Left kidney (tissue), 2 donors: ENCODE data around the gene SLC17A5. TPM values are rescaled to one million over a fixed set of nuclear protein-coding genes. Genes with fewer than 3 reads are reported as not detected.
A peak's percentile ranks its signal among the peaks of the same experiment; 100 is the strongest.

Experiments used
- DNase-seq: peaks from one replicate; pipeline ENCODE4 v3.0.0-alpha.2; 2013
- polyA plus RNA-seq: library from polyadenylated mRNA; unstranded; fragments of 120-200 nt; gene quantifications from one replicate; pipeline ENCODE4 v1.2.1, GENCODE V29; 2013; ENCODE audit not compliant: insufficient read length

The SLC17A5 gene
- polyA plus RNA-seq, 1 donor = 23.2 TPM

DNA sequence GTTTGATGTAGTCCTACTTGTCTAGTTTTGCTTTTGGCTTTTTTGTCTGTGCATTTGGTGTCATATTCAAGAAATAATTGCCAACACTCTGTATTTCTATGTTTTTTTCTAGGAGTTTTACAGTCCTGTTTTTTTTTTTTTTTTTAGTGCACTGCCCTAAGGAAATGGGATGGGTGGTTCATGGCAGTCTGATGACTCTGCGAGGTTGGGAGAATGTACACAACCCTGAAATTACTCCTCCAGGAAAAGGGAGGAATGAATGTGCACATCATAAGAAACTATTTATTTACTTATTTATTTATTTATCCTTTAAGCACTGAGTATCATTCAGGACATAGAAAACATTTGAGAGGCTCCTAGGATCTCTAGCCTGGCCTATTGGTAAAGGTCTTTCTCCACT lies 15.2 kb upstream of the SLC17A5 start:
- DNase-seq = no peak

DNA sequence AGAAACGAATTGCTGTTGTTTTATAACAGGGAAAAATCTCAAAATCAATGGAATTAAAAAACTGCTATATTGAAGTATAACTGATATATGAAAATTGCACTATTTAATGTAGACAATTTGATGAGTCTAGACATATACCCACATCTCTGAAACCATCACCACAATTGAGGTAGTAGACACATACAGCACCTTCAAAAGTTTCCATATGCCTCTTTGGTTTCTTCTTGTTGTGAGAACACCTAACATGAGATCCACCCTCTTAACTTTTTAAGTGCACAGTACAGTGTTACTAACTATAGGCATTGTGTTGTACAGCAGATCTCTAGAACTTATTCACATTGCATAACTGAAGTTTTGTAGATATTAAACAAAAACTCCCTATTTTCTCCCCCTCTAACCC lies 14.0 kb upstream of the SLC17A5 start:
- no peak for DNase-seq

GRCh38 chr6:73666393-73666792 lies 12.6 kb upstream of the SLC17A5 start:
- no peak for DNase-seq

- no peak for DNase-seq
These were observed 12.0 kb upstream of the SLC17A5 start for GRCh38 chr6:73665686-73666319.

DNA sequence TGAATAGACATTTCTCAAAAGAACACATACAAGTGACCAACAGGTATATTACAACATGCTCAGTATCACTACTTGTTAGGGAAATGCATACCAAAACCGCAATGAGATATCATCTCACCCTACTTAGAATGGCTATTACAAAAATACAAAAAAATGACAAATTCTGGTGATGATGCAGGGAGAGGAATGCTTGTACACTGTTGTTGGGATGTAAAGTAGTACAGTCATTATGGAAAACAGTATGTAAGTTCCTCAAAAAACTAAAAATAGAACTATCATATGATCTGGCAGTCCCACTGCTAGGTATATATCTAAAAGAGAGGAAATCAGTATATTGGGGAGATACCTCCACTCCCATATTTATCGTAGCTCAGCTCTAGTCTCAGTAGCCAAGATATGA lies 10.9 kb upstream of the SLC17A5 start:
- DNase-seq = no peak

GRCh38 chr6:73657201-73657600 lies 3.4 kb upstream of the SLC17A5 start:
- DNase-seq = no peak

GRCh38 chr6:73656531-73657145 lies 2.8 kb upstream of the SLC17A5 start:
- no peak for DNase-seq

DNA sequence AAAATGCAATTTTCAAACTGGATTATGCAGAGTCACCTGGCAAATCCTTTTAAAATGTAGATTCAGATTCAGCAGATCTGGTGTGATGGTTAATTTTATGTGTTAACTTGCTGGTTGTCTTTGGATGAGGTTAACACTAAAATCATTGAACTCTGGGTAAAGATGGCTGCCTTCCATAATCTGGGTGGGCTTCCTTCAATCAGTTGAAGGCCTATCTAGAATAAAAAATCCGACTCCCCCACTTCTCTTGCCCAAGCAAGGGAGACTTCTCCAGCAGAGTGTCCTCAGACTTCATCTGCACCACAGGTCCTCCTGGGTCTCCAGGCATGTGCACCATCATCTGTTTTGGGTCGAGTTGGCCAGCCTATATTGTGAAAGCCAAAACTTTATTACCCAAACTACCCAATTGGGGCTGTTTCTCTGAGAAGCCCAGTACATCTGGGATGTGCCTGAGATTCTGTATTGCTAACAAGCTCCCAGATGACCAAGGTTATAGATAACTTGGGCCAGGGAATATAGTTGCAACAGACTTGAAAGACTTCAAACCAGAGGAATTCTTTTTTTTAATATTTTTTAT lies 1.6 kb upstream of the SLC17A5 start:
- DNase-seq = no peak

DNA sequence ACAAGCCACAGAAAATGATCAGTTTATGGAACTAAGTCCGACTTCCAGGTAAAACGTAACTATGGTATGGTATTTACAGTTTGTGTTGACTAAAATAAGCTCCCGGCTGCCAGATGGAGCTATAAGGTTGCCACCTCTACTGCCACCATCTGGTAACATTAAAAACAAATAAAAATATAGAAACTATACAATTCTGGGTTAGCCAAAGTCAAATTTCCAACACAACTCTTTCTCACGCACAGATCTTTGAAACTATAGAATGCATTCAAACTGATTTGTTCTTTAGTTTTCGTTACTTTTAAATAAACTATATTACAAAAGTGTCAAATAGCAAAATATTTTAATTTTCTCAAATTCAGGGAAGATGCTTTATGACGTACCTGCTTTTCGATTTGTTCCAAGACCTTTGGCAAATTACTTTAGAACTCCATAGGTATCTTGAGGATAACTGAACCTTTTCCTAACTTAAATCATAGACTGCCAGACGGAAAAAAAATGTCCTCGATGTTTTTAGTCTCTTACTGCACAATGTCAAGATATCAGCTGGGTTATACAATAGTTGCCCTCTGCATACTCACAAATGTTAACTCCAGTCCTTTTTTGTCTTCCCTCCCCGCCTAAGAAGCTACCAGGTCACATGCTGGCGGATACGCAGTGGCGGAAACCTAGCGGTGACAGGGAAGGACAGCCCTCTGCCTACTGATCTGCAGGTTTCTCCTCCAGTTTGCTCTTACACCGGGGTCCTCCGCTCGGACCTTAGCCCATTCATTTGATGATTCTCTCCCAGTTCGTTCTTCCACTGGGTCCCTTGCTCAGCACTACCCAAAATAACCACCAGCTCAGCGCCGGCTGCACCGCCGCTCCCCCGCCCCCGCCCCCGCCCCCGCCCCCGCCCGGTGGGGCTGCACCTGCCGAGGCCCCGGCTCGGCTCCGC lies 888 bp downstream of the SLC17A5 start:
- peak; percentile 46 for DNase-seq

GRCh38 chr6:73649783-73650182 lies 4.0 kb downstream of the SLC17A5 start:
- DNase-seq = no peak

GRCh38 chr6:73648166-73648565 lies 5.6 kb downstream of the SLC17A5 start:
- DNase-seq = no peak

- DNase-seq = no peak
These were observed 8.7 kb downstream of the SLC17A5 start for GRCh38 chr6:73644941-73645591.

- DNase-seq = no peak
These were observed 9.8 kb downstream of the SLC17A5 start for GRCh38 chr6:73644030-73644429.

DNA sequence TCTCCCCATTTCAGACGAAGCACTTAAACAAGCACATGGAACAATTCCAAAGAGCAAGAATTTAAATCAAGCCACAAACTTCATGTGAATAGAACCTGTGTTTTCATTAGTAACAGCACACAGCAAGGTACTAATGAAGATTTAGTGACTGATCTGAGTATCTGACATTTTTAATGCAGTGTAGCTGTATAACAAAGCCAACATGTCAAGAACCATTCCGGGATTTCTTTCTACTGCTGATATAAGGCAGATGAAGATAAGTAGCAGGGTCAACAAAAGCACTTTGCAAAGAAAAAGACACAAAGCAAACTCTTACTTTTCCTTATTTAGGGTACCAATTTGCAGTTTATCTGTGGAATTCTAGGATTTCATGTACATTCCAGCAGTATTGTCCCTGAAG lies 11.3 kb downstream of the SLC17A5 start:
- DNase-seq = peak; percentile 36

DNA sequence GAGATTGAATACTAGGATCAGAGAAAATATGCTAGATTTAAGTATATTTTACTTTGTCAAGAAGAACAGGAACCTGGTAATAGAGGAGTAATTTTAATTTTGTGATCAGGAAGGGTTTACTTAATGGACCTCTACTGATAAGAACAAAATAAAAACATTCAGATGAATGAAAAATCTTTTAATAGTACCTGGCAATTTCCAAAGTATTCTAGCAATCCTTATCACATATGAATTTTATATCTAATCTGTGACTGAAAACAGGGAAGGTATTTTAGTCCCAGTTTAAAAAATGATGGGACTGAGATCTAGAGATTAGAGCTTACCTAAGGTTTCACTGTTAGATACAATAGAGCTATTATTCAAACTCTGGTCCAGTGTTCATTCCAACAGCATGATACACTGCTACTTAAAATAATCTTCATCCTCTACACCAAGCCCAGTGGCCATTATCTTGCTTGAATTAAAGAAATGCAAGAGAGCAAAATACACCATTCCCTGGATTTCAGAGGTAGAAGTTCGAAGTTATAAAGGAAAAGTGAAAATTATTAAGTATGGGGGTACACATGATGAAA lies 13.5 kb downstream of the SLC17A5 start:
- DNase-seq = no peak

DNA sequence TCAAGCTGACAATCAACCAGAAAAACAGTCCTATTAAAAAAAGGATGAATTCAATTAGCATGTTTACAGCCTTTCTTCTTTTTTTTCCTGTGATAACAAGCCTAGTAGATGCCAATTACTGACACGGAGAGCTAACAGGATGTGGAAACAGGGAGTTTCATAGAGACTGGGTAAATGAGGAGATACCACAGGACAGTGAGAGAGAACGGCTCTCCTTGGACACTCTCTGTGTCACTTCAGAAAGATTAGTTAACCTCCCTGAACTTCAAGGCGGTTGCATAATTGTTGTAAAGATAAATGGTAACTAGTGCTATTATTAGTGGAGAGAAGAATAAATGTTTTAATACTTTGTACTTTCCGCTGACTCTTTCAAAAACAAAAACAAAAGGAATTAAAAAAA lies 14.8 kb downstream of the SLC17A5 start:
- DNase-seq = no peak

DNA sequence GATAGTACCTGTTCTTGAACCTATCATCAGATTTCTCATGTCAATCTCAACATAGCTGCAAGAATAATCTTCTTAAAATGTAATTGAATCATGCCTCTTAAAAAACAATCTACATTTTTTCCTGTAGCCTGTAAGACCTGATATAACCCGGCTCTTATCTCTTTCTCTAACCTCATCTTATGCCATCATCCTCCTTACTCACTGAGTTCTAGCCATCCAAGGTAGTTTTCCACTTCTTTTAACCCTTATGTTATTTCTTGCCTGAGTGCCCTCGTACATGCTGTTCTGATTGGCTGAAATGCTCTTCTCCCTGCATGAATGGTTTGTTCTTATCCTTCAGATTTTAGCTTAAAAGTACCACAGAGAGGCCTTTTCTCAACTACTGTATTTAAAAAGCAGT lies 16.4 kb downstream of the SLC17A5 start:
- no peak for DNase-seq

GRCh38 chr6:73636048-73636447 lies 17.7 kb downstream of the SLC17A5 start:
- DNase-seq = no peak

- no peak for DNase-seq
These were observed 21.4 kb downstream of the SLC17A5 start for GRCh38 chr6:73632346-73632745.

GRCh38 chr6:73631849-73632248 lies 21.9 kb downstream of the SLC17A5 start:
- no peak for DNase-seq

GRCh38 chr6:73630401-73630800 lies 23.4 kb downstream of the SLC17A5 start:
- no peak for DNase-seq

DNA sequence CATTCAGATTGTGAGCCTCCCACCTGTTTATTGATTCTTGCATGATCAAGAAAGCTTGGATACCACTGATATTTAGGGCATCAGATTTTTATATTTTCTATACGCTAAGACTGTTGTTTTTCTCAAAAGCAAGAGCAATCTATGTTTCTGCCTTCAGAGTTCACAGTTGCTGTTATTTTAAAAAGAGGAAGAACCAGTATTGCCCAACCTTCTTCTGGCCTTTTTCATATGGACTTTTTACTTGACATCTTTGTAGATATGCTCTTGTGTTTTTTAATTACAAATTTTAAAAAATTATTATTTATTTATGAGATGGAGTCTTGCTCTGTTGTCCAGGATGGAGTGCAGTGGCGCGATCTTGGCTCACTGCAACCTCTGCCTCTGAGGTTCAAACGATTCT lies 28.9 kb downstream of the SLC17A5 start:
- no peak for DNase-seq
